ENCODE measurements around the gene PIGBOS1.
"Not testable (repeated sequence)": the region's sequence is repeated elsewhere in the genome, so short reads cannot be mapped to it uniquely, and the experiment has no call there.

The PIGBOS1 gene

GRCh38 chr15:55290528-55291057, 28.3 kb downstream of the PIGBOS1 start:
- Histone ChIP-seq H3K9me3 (ENCODE audit: severe bottlenecking) (no peaks in the 10 kb centered on the region), H3K27me3 (ENCODE audit: insufficient read depth, low read depth, severe bottlenecking) (no peaks in the 10 kb centered on the region), H3K4me3 (ENCODE audit: low read depth, low read length) (peak overlapping the region; percentile 97), H3K36me3 (no peaks in the 10 kb centered on the region; the same call in 1 of the 2 replicates), H3K27ac (peak overlapping the region; percentile 80)
- peak; percentile 84 for TF ChIP-seq CTCF (IDR thresholded peaks at IDR 0.05; ENCODE audit: low read depth, low read length)
- DNase-seq: peak; percentile 89

GRCh38 chr15:55289746-55290527, 29.0 kb downstream of the PIGBOS1 start, which contains the start of gene RAB27A:
Gene RAB27A (minus strand): TSS chr15:55289813. CDS start chr15:55234934, 54,879 bp downstream.
- Histone ChIP-seq H3K4me3 (ENCODE audit: low read depth, low read length) (peak within 1 kb of the TSS; percentile 97), H3K9me3 (ENCODE audit: severe bottlenecking) (no peaks in the 10 kb centered on the region), H3K36me3 (no peaks in the 10 kb centered on the region; the same call in 1 of the 2 replicates), H3K27me3 (ENCODE audit: insufficient read depth, low read depth, severe bottlenecking) (no peaks in the 10 kb centered on the region), H3K27ac (peak within 1 kb of the TSS; percentile 80)
- peak; percentile 79 for DNase-seq
- TF ChIP-seq CTCF (IDR thresholded peaks at IDR 0.05; ENCODE audit: low read depth, low read length): no peak

- Histone ChIP-seq H3K36me3 (no peaks in the 10 kb centered on the region; the same call in 1 of the 2 replicates), H3K4me3 (ENCODE audit: low read depth, low read length) (peak overlapping the region; percentile 97), H3K9me3 (ENCODE audit: severe bottlenecking) (no peaks in the 10 kb centered on the region), H3K27me3 (ENCODE audit: insufficient read depth, low read depth, severe bottlenecking) (no peaks in the 10 kb centered on the region), H3K27ac (peak overlapping the region; percentile 80)
- no peak for TF ChIP-seq CTCF (IDR thresholded peaks at IDR 0.05; ENCODE audit: low read depth, low read length)
- DNase-seq: peak; percentile 18
Observed at GRCh38 chr15:55289011-55289745, 29.7 kb downstream of the PIGBOS1 start.

GRCh38 chr15:55288006-55288717, 30.8 kb downstream of the PIGBOS1 start:
- H3K36me3 ChIP-seq: no peaks in the 10 kb centered on the region; the same call in 1 of the 2 replicates
- H3K27ac ChIP-seq: no peak overlapping the region
- no peaks in the 10 kb centered on the region for H3K27me3 ChIP-seq (ENCODE audit: insufficient read depth, low read depth, severe bottlenecking)
- no peak for TF ChIP-seq CTCF (IDR thresholded peaks at IDR 0.05; ENCODE audit: low read depth, low read length)
- H3K9me3 ChIP-seq (ENCODE audit: severe bottlenecking): no peaks in the 10 kb centered on the region
- no peak overlapping the region for H3K4me3 ChIP-seq (ENCODE audit: low read depth, low read length)
- no peak for DNase-seq

GRCh38 chr15:55286442-55287189, 32.3 kb downstream of the PIGBOS1 start:
- H3K4me3 ChIP-seq (ENCODE audit: low read depth, low read length); H3K9me3 ChIP-seq (ENCODE audit: severe bottlenecking); H3K27me3 ChIP-seq (ENCODE audit: insufficient read depth, low read depth, severe bottlenecking); H3K36me3 ChIP-seq; DNase-seq; H3K27ac ChIP-seq: not testable (repeated sequence)
